Neural progenitor cell (in vitro differentiated cells): ENCODE results near the gene RBM39. TPM values are rescaled to one million over a fixed set of nuclear protein-coding genes. Genes with fewer than 3 reads are reported as not detected.
"Not testable (repeated sequence)": the region's sequence is repeated elsewhere in the genome, so short reads cannot be mapped to it uniquely, and the experiment has no call there.

Experiments used
- DNase-seq: peaks from one replicate; pipeline ENCODE4 v3.0.0-alpha.2; 2016; ENCODE audit warnings: low spot score
- H2AFZ ChIP-seq: fragments of 200-600 bp; sonication (generic); replicated peaks from 2 replicates; pipeline ENCODE4 v1.6.1; 2016; ENCODE audit warnings: antibody characterized with exemption
- H3F3A ChIP-seq: fragments of 200-600 bp; sonication (generic); 2 replicates; pipeline ENCODE4 v1.6.1; 2016; ENCODE audit warnings: antibody characterized with exemption, low read depth
- H3K27ac ChIP-seq: fragments of 200-600 bp; sonication (generic); 2 replicates; pipeline ENCODE4 v1.5.1; 2016; ENCODE audit warnings: mild to moderate bottlenecking
- H3K27me3 ChIP-seq: fragments of 200-600 bp; sonication (generic); 2 replicates; pipeline ENCODE4 v1.6.1; 2016; ENCODE audit warnings: mild to moderate bottlenecking, moderate library complexity
- H3K36me3 ChIP-seq: fragments of 200-600 bp; sonication (generic); 2 replicates; pipeline ENCODE4 v1.5.1; 2016
- H3K4me1 ChIP-seq: fragments of 200-600 bp; sonication (generic); 2 replicates; pipeline ENCODE4 v1.6.1; 2016; ENCODE audit warnings: mixed run types
- H3K4me2 ChIP-seq: fragments of 200-600 bp; sonication (generic); 2 replicates; pipeline ENCODE4 v1.6.1; 2016
- H3K4me3 ChIP-seq: fragments of 200-600 bp; sonication (generic); 2 replicates; pipeline ENCODE4 v1.5.1; 2016
- H3K79me2 ChIP-seq: fragments of 200-600 bp; sonication (generic); 2 replicates; pipeline ENCODE4 v1.6.1; 2016; ENCODE audit warnings: low read depth
- H3K9ac ChIP-seq: fragments of 200-600 bp; sonication (generic); 2 replicates; pipeline ENCODE4 v1.6.1; 2016
- H3K9me3 ChIP-seq: fragments of 200-600 bp; sonication (generic); 2 replicates; pipeline ENCODE4 v1.5.1; 2016; ENCODE audit warnings: low read depth
- H4K20me1 ChIP-seq: fragments of 200-600 bp; sonication (generic); 2 replicates; pipeline ENCODE4 v1.6.1; 2016; ENCODE audit warnings: low read depth
- H3K27ac Mint-ChIP-seq: 3 replicates; pipeline ENCODE4 v1.8.0; 2021; ENCODE audit warnings: mixed read lengths
- H3K27me3 Mint-ChIP-seq: 2 replicates; pipeline ENCODE4 v1.8.0; 2022; ENCODE audit warnings: low read depth, mild to moderate bottlenecking, inconsistent platforms, moderate library complexity, mixed read lengths; ENCODE audit not compliant: insufficient read depth
- H3K36me3 Mint-ChIP-seq: 3 replicates; pipeline ENCODE4 v1.8.0; 2021; ENCODE audit warnings: mixed read lengths
- H3K4me1 Mint-ChIP-seq: 3 replicates; pipeline ENCODE4 v1.8.0; 2021; ENCODE audit warnings: mixed read lengths
- H3K4me3 Mint-ChIP-seq: 3 replicates; pipeline ENCODE4 v1.8.0; 2021; ENCODE audit warnings: mild to moderate bottlenecking, moderate library complexity, mixed read lengths
- H3K9me3 Mint-ChIP-seq: 3 replicates; pipeline ENCODE4 v1.8.0; 2020; ENCODE audit warnings: mixed read lengths
- EZH2 ChIP-seq: fragments of 200-600 bp; sonication (generic); IDR thresholded peaks from 2 replicates; pipeline ENCODE4 v1.6.1; 2017; ENCODE audit warnings: antibody characterized with exemption, mild to moderate bottlenecking, moderate library complexity
- EZH2phosphoT487 ChIP-seq: fragments of 200-600 bp; sonication (generic); IDR thresholded peaks from 2 replicates; pipeline ENCODE4 v1.6.1; 2017; ENCODE audit warnings: antibody characterized with exemption
- total RNA-seq: library from RNA; depleted of rRNA; stranded (reverse); fragments of >200 nt; gene quantifications from 2 replicates; pipeline ENCODE4 v1.2.3, GENCODE V29; 2015; ENCODE audit warnings: low replicate concordance
- TF ChIP-seq, protein P1 (sequence below): fragments of 200-600 bp; sonication (generic); IDR thresholded peaks from 2 replicates; pipeline ENCODE4 v1.5.1; 2017; ENCODE audit warnings: antibody characterized with exemption, mild to moderate bottlenecking

The RBM39 gene
- total RNA-seq, 1 donor from 2014 or later = 555 TPM

DNA sequence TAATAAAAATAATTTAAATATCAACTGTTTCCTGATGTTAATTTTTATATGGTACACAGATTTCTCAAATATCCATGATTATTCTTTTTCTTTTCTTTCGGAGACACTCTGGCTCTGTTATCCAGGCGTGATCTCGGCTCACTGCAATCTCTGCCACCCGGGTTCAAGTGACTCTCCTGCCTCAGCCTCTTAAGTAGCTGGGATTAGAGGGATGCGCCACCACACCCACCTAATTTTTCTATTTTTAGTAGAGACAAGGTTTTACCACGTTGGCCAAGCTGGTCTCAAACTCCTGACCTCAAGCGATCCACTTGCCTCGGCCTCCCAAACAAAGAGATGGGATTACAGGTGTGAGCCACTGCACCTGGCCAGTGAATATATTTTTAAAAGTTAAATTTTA is 22.3 kb downstream of the RBM39 start:
- H3K4me3 Mint-ChIP-seq = no peak overlapping the region
- Histone ChIP-seq H4K20me1 (peaks cover 99% of the 10 kb centered on the region), H3F3A (peaks cover 72% of the 10 kb centered on the region), H3K9me3 (no peaks in the 10 kb centered on the region), H3K4me1 (no peaks in the 10 kb centered on the region), H3K4me2 (no peak overlapping the region), H3K36me3 (peaks cover 67% of the 10 kb centered on the region), H3K79me2 (peaks cover 98% of the 10 kb centered on the region), H3K27ac (no peak overlapping the region), H2AFZ (no peak overlapping the region), H3K9ac (no peak overlapping the region), H3K27me3 (no peaks in the 10 kb centered on the region), H3K4me3 (no peak overlapping the region)
- DNase-seq = no peak
- TF ChIP-seq EZH2phosphoT487 (no peak), EZH2 (no peak)
- TF ChIP-seq, protein P1, sequence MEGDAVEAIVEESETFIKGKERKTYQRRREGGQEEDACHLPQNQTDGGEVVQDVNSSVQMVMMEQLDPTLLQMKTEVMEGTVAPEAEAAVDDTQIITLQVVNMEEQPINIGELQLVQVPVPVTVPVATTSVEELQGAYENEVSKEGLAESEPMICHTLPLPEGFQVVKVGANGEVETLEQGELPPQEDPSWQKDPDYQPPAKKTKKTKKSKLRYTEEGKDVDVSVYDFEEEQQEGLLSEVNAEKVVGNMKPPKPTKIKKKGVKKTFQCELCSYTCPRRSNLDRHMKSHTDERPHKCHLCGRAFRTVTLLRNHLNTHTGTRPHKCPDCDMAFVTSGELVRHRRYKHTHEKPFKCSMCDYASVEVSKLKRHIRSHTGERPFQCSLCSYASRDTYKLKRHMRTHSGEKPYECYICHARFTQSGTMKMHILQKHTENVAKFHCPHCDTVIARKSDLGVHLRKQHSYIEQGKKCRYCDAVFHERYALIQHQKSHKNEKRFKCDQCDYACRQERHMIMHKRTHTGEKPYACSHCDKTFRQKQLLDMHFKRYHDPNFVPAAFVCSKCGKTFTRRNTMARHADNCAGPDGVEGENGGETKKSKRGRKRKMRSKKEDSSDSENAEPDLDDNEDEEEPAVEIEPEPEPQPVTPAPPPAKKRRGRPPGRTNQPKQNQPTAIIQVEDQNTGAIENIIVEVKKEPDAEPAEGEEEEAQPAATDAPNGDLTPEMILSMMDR = no peak
- peaks cover 40% of the 10 kb centered on the region for H3K36me3 Mint-ChIP-seq
- no peak overlapping the region for H3K27ac Mint-ChIP-seq
- no peaks in the 10 kb centered on the region for H3K4me1 Mint-ChIP-seq
- H3K9me3 Mint-ChIP-seq = no peaks in the 10 kb centered on the region
- no peaks in the 10 kb centered on the region for H3K27me3 Mint-ChIP-seq

DNA sequence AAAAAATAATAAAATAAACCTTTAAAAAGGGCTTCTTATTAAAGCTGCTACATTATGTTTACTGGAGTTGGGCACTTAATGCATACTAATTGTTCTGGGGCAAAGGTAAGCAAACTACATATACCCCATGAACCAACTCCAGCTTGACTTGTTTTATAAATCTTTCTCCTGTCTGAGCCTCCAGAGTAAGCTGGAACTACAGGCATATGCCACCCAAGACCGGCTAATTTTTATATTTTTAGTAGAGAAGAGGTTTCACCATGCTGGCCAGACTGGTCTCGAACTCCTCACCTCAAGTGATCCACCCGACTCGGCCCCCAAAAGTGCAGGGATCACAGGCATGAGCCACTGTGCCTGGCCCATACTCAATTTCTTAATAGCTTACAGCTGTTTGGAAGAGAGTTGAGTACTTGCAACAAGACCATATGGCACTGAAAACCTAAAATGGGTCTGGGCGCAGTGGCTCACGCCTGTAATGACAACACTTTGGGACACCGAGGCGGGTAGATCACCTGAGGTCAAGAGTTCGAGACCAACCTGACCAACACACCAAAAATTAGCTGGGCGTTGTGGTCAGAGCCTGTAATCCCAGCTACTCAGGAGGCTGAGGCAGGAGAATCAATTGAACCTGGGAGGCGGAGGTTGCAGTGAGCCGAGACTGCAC is 23.0 kb downstream of the RBM39 start:
- H3K27ac Mint-ChIP-seq = no peak overlapping the region
- TF ChIP-seq, protein P1 = no peak
- TF ChIP-seq EZH2 (no peak), EZH2phosphoT487 (no peak)
- H2AFZ ChIP-seq = no peak overlapping the region
- H3K9me3 Mint-ChIP-seq = no peaks in the 10 kb centered on the region
- H3K9ac ChIP-seq = no peak overlapping the region
- H3K4me2 ChIP-seq = no peak overlapping the region
- DNase-seq = no peak
- H3K36me3 Mint-ChIP-seq = peaks cover 39% of the 10 kb centered on the region
- peaks cover 99% of the 10 kb centered on the region for H4K20me1 ChIP-seq
- no peaks in the 10 kb centered on the region for H3K4me1 ChIP-seq
- H3K36me3 ChIP-seq = peaks cover 65% of the 10 kb centered on the region
- H3K27me3 ChIP-seq = no peaks in the 10 kb centered on the region
- peaks cover 98% of the 10 kb centered on the region for H3K79me2 ChIP-seq
- no peak overlapping the region for H3K4me3 Mint-ChIP-seq
- H3K4me3 ChIP-seq = no peak overlapping the region
- H3K4me1 Mint-ChIP-seq = no peaks in the 10 kb centered on the region
- H3K27ac ChIP-seq = no peak overlapping the region
- no peaks in the 10 kb centered on the region for H3K27me3 Mint-ChIP-seq
- H3F3A ChIP-seq = peaks cover 78% of the 10 kb centered on the region
- no peaks in the 10 kb centered on the region for H3K9me3 ChIP-seq

DNA sequence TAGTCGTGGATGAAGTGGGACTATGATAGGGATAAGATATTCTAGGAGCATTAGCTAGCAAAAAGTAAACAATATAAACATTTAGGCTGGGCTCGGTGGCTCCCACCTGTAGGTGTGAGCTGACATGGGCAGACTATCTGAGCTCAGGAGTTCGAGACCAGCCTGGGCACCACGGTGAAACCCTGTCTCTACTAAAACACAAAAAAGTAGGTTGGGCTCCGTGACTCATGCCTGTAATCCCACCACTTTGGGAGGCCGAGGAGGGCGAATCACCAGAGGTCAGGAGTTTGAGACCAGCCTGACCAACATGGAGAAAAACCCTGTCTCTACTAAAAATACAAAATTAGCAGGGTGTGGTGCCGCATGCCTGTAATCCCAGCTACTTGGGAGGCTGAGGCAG is 23.7 kb downstream of the RBM39 start:
- not testable (repeated sequence) for H3K9ac ChIP-seq, H3K4me3 ChIP-seq, H3K9me3 Mint-ChIP-seq, H3K4me1 ChIP-seq, H2AFZ ChIP-seq, DNase-seq, H3K27me3 ChIP-seq, H3K27me3 Mint-ChIP-seq, H3K27ac Mint-ChIP-seq, H3K9me3 ChIP-seq, H3K27ac ChIP-seq, H3K4me2 ChIP-seq, H3K4me3 Mint-ChIP-seq, H3K4me1 Mint-ChIP-seq
- peaks cover 83% of the 10 kb centered on the region for H3F3A ChIP-seq
- H3K79me2 ChIP-seq = peaks cover 98% of the 10 kb centered on the region
- H4K20me1 ChIP-seq = peaks cover 98% of the 10 kb centered on the region
- H3K36me3 Mint-ChIP-seq = peaks cover 41% of the 10 kb centered on the region
- peaks cover 63% of the 10 kb centered on the region for H3K36me3 ChIP-seq

DNA sequence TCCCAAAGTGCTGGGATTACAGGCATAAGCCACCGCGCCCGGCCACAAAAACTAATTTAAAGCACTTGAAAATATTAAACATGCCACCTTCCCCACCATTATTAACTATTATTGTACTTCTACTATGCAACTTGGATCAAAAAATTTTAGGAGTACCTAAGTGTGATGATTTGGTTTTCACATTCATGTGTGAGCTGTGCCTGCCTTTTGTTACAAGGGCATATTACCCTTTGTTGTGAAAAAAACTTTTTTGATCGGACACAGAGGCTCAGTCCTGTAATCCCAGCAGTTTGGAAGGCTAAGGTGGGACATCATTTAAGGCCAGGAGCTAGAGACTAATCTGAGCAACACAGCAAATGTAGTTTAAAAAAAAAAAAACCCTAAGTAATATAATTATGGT is 25.7 kb downstream of the RBM39 start:
- peaks cover 98% of the 10 kb centered on the region for H4K20me1 ChIP-seq
- peaks cover 42% of the 10 kb centered on the region for H3K36me3 Mint-ChIP-seq

More for the DNA sequence above, 25.7 kb downstream of the RBM39 start:
- DNase-seq = no peak
- Mint-ChIP-seq H3K4me1 (no peaks in the 10 kb centered on the region), H3K9me3 (no peaks in the 10 kb centered on the region), H3K27ac (no peak overlapping the region), H3K4me3 (no peak overlapping the region), H3K27me3 (no peaks in the 10 kb centered on the region)
- Histone ChIP-seq H3K27me3 (no peaks in the 10 kb centered on the region), H3K36me3 (peaks cover 58% of the 10 kb centered on the region), H3K4me3 (no peak overlapping the region), H3K79me2 (peaks cover 96% of the 10 kb centered on the region), H3K27ac (no peak overlapping the region), H3K4me1 (no peaks in the 10 kb centered on the region), H2AFZ (no peak overlapping the region), H3F3A (peaks cover 83% of the 10 kb centered on the region), H3K4me2 (no peak overlapping the region), H3K9me3 (no peaks in the 10 kb centered on the region), H3K9ac (no peak overlapping the region)
- TF ChIP-seq, protein P1 = no peak
- TF ChIP-seq EZH2phosphoT487 (no peak), EZH2 (no peak)
